ENCODE data around the gene DYNC1LI2.

- TF ChIP-seq ZNF274 (IDR thresholded peaks at IDR 0.05; ENCODE audit: low read length) (no peak), ZNF274 (tag by site-specific recombination; IDR thresholded peaks at IDR 0.05; ENCODE audit: borderline replicate concordance) (no peak), KLF16 (tag by site-specific recombination; IDR thresholded peaks at IDR 0.05) (no peak), ZFP3 (tag by site-specific recombination; IDR thresholded peaks at IDR 0.05; ENCODE audit: low read depth) (no peak), ZNF394 (tag by site-specific recombination; IDR thresholded peaks at IDR 0.05; ENCODE audit: borderline replicate concordance) (no peak), ZNF2 (tag by site-specific recombination; IDR thresholded peaks at IDR 0.05) (no peak), REPIN1 (tag by site-specific recombination; IDR thresholded peaks at IDR 0.05; ENCODE audit: low read depth) (no peak), CTCF (tag by site-specific recombination; IDR thresholded peaks at IDR 0.05) (no peak), ZNF707 (tag by site-specific recombination; IDR thresholded peaks at IDR 0.05) (no peak), TCF7L2 (IDR thresholded peaks at IDR 0.05; ENCODE audit: borderline replicate concordance, low read depth, low read length) (no peak), ZNF292 (tag by site-specific recombination; IDR thresholded peaks at IDR 0.05; ENCODE audit: borderline replicate concordance, low read depth) (no peak)
- TF ChIP-seq, protein P1, sequence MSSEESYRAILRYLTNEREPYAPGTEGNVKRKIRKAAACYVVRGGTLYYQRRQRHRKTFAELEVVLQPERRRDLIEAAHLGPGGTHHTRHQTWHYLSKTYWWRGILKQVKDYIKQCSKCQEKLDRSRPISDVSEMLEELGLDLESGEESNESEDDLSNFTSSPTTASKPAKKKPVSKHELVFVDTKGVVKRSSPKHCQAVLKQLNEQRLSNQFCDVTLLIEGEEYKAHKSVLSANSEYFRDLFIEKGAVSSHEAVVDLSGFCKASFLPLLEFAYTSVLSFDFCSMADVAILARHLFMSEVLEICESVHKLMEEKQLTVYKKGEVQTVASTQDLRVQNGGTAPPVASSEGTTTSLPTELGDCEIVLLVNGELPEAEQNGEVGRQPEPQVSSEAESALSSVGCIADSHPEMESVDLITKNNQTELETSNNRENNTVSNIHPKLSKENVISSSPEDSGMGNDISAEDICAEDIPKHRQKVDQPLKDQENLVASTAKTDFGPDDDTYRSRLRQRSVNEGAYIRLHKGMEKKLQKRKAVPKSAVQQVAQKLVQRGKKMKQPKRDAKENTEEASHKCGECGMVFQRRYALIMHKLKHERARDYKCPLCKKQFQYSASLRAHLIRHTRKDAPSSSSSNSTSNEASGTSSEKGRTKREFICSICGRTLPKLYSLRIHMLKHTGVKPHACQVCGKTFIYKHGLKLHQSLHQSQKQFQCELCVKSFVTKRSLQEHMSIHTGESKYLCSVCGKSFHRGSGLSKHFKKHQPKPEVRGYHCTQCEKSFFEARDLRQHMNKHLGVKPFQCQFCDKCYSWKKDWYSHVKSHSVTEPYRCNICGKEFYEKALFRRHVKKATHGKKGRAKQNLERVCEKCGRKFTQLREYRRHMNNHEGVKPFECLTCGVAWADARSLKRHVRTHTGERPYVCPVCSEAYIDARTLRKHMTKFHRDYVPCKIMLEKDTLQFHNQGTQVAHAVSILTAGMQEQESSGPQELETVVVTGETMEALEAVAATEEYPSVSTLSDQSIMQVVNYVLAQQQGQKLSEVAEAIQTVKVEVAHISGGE (tag by site-specific recombination; conservative IDR thresholded peaks at IDR 0.05; ENCODE audit: low read depth), result no peak
- TF ChIP-seq, protein P2, sequence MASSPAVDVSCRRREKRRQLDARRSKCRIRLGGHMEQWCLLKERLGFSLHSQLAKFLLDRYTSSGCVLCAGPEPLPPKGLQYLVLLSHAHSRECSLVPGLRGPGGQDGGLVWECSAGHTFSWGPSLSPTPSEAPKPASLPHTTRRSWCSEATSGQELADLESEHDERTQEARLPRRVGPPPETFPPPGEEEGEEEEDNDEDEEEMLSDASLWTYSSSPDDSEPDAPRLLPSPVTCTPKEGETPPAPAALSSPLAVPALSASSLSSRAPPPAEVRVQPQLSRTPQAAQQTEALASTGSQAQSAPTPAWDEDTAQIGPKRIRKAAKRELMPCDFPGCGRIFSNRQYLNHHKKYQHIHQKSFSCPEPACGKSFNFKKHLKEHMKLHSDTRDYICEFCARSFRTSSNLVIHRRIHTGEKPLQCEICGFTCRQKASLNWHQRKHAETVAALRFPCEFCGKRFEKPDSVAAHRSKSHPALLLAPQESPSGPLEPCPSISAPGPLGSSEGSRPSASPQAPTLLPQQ (tag by site-specific recombination; IDR thresholded peaks at IDR 0.05), result no peak
- TF ChIP-seq, protein P3, sequence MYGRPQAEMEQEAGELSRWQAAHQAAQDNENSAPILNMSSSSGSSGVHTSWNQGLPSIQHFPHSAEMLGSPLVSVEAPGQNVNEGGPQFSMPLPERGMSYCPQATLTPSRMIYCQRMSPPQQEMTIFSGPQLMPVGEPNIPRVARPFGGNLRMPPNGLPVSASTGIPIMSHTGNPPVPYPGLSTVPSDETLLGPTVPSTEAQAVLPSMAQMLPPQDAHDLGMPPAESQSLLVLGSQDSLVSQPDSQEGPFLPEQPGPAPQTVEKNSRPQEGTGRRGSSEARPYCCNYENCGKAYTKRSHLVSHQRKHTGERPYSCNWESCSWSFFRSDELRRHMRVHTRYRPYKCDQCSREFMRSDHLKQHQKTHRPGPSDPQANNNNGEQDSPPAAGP (tag by site-specific recombination; IDR thresholded peaks at IDR 0.05), result no peak
Observed at GRCh38 chr16:66798161-66798560, 46.8 kb upstream of the DYNC1LI2 start.

Data from HEK293 (cell line).